Measurements from ENCODE around the gene APBA2.

APBA2 gene

DNA sequence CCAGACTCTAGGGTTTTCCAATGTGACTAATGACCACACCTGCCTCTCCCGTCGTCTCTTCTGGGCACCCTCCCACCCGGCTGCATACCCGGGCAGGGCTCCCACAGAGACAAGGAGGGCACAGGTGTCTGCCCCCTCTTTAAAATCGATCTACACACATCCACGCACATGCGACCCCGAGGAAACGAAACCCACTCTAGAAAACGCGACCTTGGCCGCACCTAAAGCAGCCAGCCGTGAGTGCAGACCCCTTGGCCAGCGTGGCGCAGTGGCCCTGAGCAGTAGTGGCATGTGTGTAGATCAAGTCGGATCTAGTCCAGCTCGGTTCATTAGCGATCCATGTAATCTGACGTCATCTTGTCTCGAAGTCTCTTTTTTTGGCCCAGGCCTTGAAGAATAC, 232.0 kb downstream of the APBA2 start:
- no peak overlapping the region for H2AK5ac ChIP-seq (ENCODE audit: low read length, severe bottlenecking)
- H2BK120ac ChIP-seq (ENCODE audit: low read depth, low read length) = no peak overlapping the region
- no peak overlapping the region for H3K9ac ChIP-seq (ENCODE audit: low read length)
- H3K4me3 ChIP-seq (ENCODE audit: insufficient read depth in 1 of 2, low read depth in 1 of 2, low read length in 2 of 2) = no peak overlapping the region
- 94% methylated on average over 20 of the region's 20 CpGs for WGBS
- no peak overlapping the region for H3K14ac ChIP-seq (ENCODE audit: low read length in 2 of 2)
- no peak overlapping the region for H4K8ac ChIP-seq (ENCODE audit: low read length)
- H2BK5ac ChIP-seq (ENCODE audit: low read depth, low read length, poor library complexity, severe bottlenecking) = no peak overlapping the region
- no peak overlapping the region for H4K91ac ChIP-seq (ENCODE audit: low read length)
- no peaks in the 10 kb centered on the region for H3K79me1 ChIP-seq (replicated peaks; ENCODE audit: low read length, poor library complexity, severe bottlenecking)
- H3K4ac ChIP-seq (ENCODE audit: low read depth in 1 of 2, low read length in 2 of 2) = no peak overlapping the region
- DNase-seq = no peak
- no peak overlapping the region for H3K18ac ChIP-seq (ENCODE audit: low read depth in 1 of 2, low read length in 2 of 2)
- H3K4me2 ChIP-seq (ENCODE audit: low read length, poor library complexity, severe bottlenecking) = no peak overlapping the region
- H2BK12ac ChIP-seq (ENCODE audit: low read length in 2 of 2) = no peak overlapping the region
- H3K9me3 ChIP-seq (ENCODE audit: control insufficient read depth, low read length) = no peaks in the 10 kb centered on the region
- H3K36me3 ChIP-seq (ENCODE audit: control insufficient read depth in 1 of 2, insufficient read depth in 2 of 2, low read depth in 1 of 2, low read length in 2 of 2) = peaks cover 0 to 11% of the 10 kb centered on the region in 2 experiments
- no peak overlapping the region for H2AFZ ChIP-seq (ENCODE audit: low read depth, low read length)
- H3K4me1 ChIP-seq (ENCODE audit: control insufficient read depth, insufficient read depth, low read depth, low read length) = peaks cover 21% of the 10 kb centered on the region
- no peak overlapping the region for H2BK15ac ChIP-seq (ENCODE audit: low read depth, poor library complexity, severe bottlenecking)
- H3K27me3 ChIP-seq (ENCODE audit: control insufficient read depth in 1 of 2, insufficient read depth in 1 of 2, low read length in 2 of 2) = peaks cover 4 to 42% of the 10 kb centered on the region in 2 experiments
- H3K27ac ChIP-seq (ENCODE audit: low read length, poor library complexity, severe bottlenecking) = no peak overlapping the region
- no peak overlapping the region for H3K23ac ChIP-seq (ENCODE audit: low read length in 2 of 2)

DNA sequence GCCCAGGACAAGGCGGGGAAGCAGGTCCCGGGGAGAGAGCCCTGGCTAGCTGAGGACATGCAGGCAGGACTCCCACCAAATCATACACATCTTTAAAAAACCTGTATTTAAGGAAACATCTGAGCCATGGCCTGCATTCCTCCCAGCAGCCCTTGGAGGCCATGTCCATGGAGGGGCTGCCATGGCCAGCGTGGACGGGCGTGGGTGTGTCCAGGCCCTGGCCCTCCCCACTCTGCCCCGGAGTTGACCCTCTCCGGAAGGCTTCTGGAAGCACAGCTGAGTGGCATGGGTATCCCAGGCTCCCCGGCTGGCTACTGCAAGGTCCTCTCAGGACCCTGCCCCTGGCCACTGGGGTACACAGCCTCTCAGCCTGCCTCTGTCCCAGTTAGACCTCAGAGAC, 234.1 kb downstream of the APBA2 start:
- Histone ChIP-seq H3K4me3 (ENCODE audit: insufficient read depth in 1 of 2, low read depth in 1 of 2, low read length in 2 of 2) (no peak overlapping the region), H3K36me3 (ENCODE audit: control insufficient read depth in 1 of 2, insufficient read depth in 2 of 2, low read depth in 1 of 2, low read length in 2 of 2) (peaks cover 0 to 11% of the 10 kb centered on the region in 2 experiments), H4K8ac (ENCODE audit: low read length) (no peak overlapping the region), H3K4ac (ENCODE audit: low read depth in 1 of 2, low read length in 2 of 2) (no peak overlapping the region), H2BK120ac (ENCODE audit: low read depth, low read length) (no peak overlapping the region), H2AK5ac (ENCODE audit: low read length, severe bottlenecking) (no peak overlapping the region), H3K9me3 (ENCODE audit: control insufficient read depth, low read length) (no peaks in the 10 kb centered on the region), H2BK12ac (ENCODE audit: low read length in 2 of 2) (no peak overlapping the region), H4K91ac (ENCODE audit: low read length) (no peak overlapping the region), H3K27ac (ENCODE audit: low read length, poor library complexity, severe bottlenecking) (no peak overlapping the region), H2AFZ (ENCODE audit: low read depth, low read length) (no peak overlapping the region), H2BK15ac (ENCODE audit: low read depth, poor library complexity, severe bottlenecking) (no peak overlapping the region), H3K79me1 (replicated peaks; ENCODE audit: low read length, poor library complexity, severe bottlenecking) (no peaks in the 10 kb centered on the region), H3K18ac (ENCODE audit: low read depth in 1 of 2, low read length in 2 of 2) (no peak overlapping the region), H3K27me3 (ENCODE audit: control insufficient read depth in 1 of 2, insufficient read depth in 1 of 2, low read length in 2 of 2) (peaks cover 0 to 27% of the 10 kb centered on the region in 2 experiments), H3K4me1 (ENCODE audit: control insufficient read depth, insufficient read depth, low read depth, low read length) (peaks cover 22% of the 10 kb centered on the region), H3K14ac (ENCODE audit: low read length in 2 of 2) (no peak overlapping the region), H3K9ac (ENCODE audit: low read length) (no peak overlapping the region), H3K4me2 (ENCODE audit: low read length, poor library complexity, severe bottlenecking) (no peak overlapping the region), H2BK5ac (ENCODE audit: low read depth, low read length, poor library complexity, severe bottlenecking) (no peak overlapping the region), H3K23ac (ENCODE audit: low read length in 2 of 2) (no peak overlapping the region)
- no peak for DNase-seq
- WGBS = 69% methylated on average over 8 of the region's 8 CpGs

DNA sequence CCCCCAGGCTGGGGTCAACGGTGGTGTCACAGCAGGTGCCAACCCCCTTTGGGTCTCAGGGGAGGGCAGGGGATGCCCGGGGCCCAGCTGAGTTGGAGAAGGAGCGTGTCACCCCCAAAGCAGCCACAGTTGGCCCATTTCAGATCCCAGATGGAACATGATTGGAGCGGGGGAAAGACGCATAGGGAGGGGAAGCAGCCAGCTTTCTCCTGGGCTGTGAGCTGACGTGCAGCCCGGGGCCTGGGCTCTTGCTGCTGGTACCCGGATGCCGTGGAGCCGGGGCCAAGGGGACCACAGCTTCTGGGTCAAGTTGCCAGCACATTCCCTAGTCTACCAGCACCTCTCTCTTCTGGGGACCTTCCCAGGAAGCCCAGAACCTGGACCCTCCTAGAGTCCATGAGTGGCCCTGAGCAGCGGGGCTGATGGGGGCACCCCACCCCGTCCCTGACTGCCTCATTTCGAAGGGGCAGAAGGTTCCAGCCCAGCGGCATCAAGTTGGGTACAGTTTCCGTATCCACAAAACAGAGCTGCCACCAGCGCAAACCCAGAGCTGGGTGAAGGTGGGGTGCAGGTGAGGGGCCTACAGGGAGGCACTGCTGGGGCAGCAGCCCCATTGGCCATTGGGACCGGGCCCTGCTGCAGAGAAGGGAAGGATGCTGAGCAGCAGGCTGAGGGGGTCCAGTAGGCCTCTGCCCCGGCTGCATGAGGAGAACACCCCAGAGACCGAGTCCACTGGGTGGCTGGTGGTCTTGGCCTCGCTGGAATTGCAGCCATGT, 235.0 kb downstream of the APBA2 start:
- no peak overlapping the region for H2AFZ ChIP-seq (ENCODE audit: low read depth, low read length)
- H3K27ac ChIP-seq (ENCODE audit: low read length, poor library complexity, severe bottlenecking) = no peak overlapping the region
- H3K36me3 ChIP-seq (ENCODE audit: control insufficient read depth in 1 of 2, insufficient read depth in 2 of 2, low read depth in 1 of 2, low read length in 2 of 2) = peaks cover 0 to 11% of the 10 kb centered on the region in 2 experiments
- no peak overlapping the region for H2BK12ac ChIP-seq (ENCODE audit: low read length in 2 of 2)
- no peak overlapping the region for H4K8ac ChIP-seq (ENCODE audit: low read length)
- no peak overlapping the region for H3K14ac ChIP-seq (ENCODE audit: low read length in 2 of 2)
- H3K4me2 ChIP-seq (ENCODE audit: low read length, poor library complexity, severe bottlenecking) = no peak overlapping the region
- H3K4me1 ChIP-seq (ENCODE audit: control insufficient read depth, insufficient read depth, low read depth, low read length) = peaks cover 22% of the 10 kb centered on the region
- no peak overlapping the region for H4K91ac ChIP-seq (ENCODE audit: low read length)
- WGBS = 92% methylated on average over 20 of the region's 20 CpGs
- H2BK120ac ChIP-seq (ENCODE audit: low read depth, low read length) = no peak overlapping the region
- no peak for DNase-seq
- no peak overlapping the region for H2BK15ac ChIP-seq (ENCODE audit: low read depth, poor library complexity, severe bottlenecking)
- peaks cover 0 to 24% of the 10 kb centered on the region in 2 experiments for H3K27me3 ChIP-seq (ENCODE audit: control insufficient read depth in 1 of 2, insufficient read depth in 1 of 2, low read length in 2 of 2)
- no peaks in the 10 kb centered on the region for H3K9me3 ChIP-seq (ENCODE audit: control insufficient read depth, low read length)
- H3K23ac ChIP-seq (ENCODE audit: low read length in 2 of 2) = no peak overlapping the region
- no peak overlapping the region for H2AK5ac ChIP-seq (ENCODE audit: low read length, severe bottlenecking)
- H2BK5ac ChIP-seq (ENCODE audit: low read depth, low read length, poor library complexity, severe bottlenecking) = no peak overlapping the region
- no peak overlapping the region for H3K9ac ChIP-seq (ENCODE audit: low read length)
- H3K79me1 ChIP-seq (replicated peaks; ENCODE audit: low read length, poor library complexity, severe bottlenecking) = no peaks in the 10 kb centered on the region
- H3K18ac ChIP-seq (ENCODE audit: low read depth in 1 of 2, low read length in 2 of 2) = no peak overlapping the region
- H3K4me3 ChIP-seq (ENCODE audit: insufficient read depth in 1 of 2, low read depth in 1 of 2, low read length in 2 of 2) = no peak overlapping the region
- H3K4ac ChIP-seq (ENCODE audit: low read depth in 1 of 2, low read length in 2 of 2) = no peak overlapping the region

DNA sequence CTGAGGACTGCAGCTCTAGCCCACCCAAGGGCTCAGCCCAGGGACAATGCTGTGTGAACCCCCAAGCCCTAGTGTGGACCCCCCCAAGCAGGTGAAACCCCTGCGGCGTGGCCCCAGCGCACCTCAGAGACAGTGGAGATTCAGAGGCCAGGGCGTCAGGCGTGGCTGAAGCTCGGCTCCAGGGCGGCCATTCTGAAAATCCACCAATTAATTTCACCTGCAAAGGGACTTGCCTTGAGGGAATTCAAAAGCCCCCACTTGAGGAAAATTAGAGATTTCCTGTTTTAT, 235.5 kb downstream of the APBA2 start:
- Histone ChIP-seq H3K4me3 (ENCODE audit: insufficient read depth in 1 of 2, low read depth in 1 of 2, low read length in 2 of 2) (no peak overlapping the region), H2BK5ac (ENCODE audit: low read depth, low read length, poor library complexity, severe bottlenecking) (no peak overlapping the region), H3K23ac (ENCODE audit: low read length in 2 of 2) (no peak overlapping the region), H3K18ac (ENCODE audit: low read depth in 1 of 2, low read length in 2 of 2) (no peak overlapping the region), H3K4ac (ENCODE audit: low read depth in 1 of 2, low read length in 2 of 2) (no peak overlapping the region), H4K91ac (ENCODE audit: low read length) (no peak overlapping the region), H3K4me2 (ENCODE audit: low read length, poor library complexity, severe bottlenecking) (no peak overlapping the region), H3K4me1 (ENCODE audit: control insufficient read depth, insufficient read depth, low read depth, low read length) (peaks cover 19% of the 10 kb centered on the region), H2BK12ac (ENCODE audit: low read length in 2 of 2) (no peak overlapping the region), H3K36me3 (ENCODE audit: control insufficient read depth in 1 of 2, insufficient read depth in 2 of 2, low read depth in 1 of 2, low read length in 2 of 2) (peaks cover 0 to 11% of the 10 kb centered on the region in 2 experiments), H3K27ac (ENCODE audit: low read length, poor library complexity, severe bottlenecking) (no peak overlapping the region), H2AK5ac (ENCODE audit: low read length, severe bottlenecking) (no peak overlapping the region), H3K9ac (ENCODE audit: low read length) (no peak overlapping the region), H3K9me3 (ENCODE audit: control insufficient read depth, low read length) (no peaks in the 10 kb centered on the region), H3K79me1 (replicated peaks; ENCODE audit: low read length, poor library complexity, severe bottlenecking) (no peaks in the 10 kb centered on the region), H3K27me3 (ENCODE audit: control insufficient read depth in 1 of 2, insufficient read depth in 1 of 2, low read length in 2 of 2) (peaks cover 0 to 22% of the 10 kb centered on the region in 2 experiments), H2AFZ (ENCODE audit: low read depth, low read length) (no peak overlapping the region), H3K14ac (ENCODE audit: low read length in 2 of 2) (no peak overlapping the region), H2BK120ac (ENCODE audit: low read depth, low read length) (no peak overlapping the region), H2BK15ac (ENCODE audit: low read depth, poor library complexity, severe bottlenecking) (no peak overlapping the region), H4K8ac (ENCODE audit: low read length) (no peak overlapping the region)
- 65% methylated on average over 3 of the region's 7 CpGs for WGBS
- DNase-seq = no peak
